ENCODE results near the gene HOXB5.

HOXB5 gene

GRCh38 chr17:48577946-48578615 is 15.5 kb downstream of the HOXB5 start, which contains the start of gene HOXB4:
TSS of gene HOXB4 (minus strand) at chr17:48578350. CDS start at chr17:48578319, 31 bp downstream.
- no peak within 1 kb of the TSS for H3K4me3 ChIP-seq (ENCODE audit: low read depth, low read length)
- no peak for DNase-seq (ENCODE audit: low read depth)

GRCh38 chr17:48577330-48577945 is 16.1 kb downstream of the HOXB5 start:
- TF ChIP-seq CTCF (IDR thresholded peaks at IDR 0.05; ENCODE audit: control insufficient read depth, extremely low read depth, insufficient read depth): no peak
- H3K4me3 ChIP-seq (ENCODE audit: low read depth, low read length): no peak overlapping the region
- DNase-seq (ENCODE audit: low read depth): no peak

More at GRCh38 chr17:48577946-48578615, 15.5 kb downstream of the HOXB5 start, which contains the start of gene HOXB4:
- TF ChIP-seq CTCF (IDR thresholded peaks at IDR 0.05; ENCODE audit: control insufficient read depth, extremely low read depth, insufficient read depth): no peak

GRCh38 chr17:48576479-48577309 is 16.9 kb downstream of the HOXB5 start:
- no peak overlapping the region for H3K4me3 ChIP-seq (ENCODE audit: low read depth, low read length)
- TF ChIP-seq CTCF (IDR thresholded peaks at IDR 0.05; ENCODE audit: control insufficient read depth, extremely low read depth, insufficient read depth): no peak
- no peak for DNase-seq (ENCODE audit: low read depth)

GRCh38 chr17:48575673-48576478 is 17.7 kb downstream of the HOXB5 start:
- no peak for DNase-seq (ENCODE audit: low read depth)
- no peak overlapping the region for H3K4me3 ChIP-seq (ENCODE audit: low read depth, low read length)
- TF ChIP-seq CTCF (IDR thresholded peaks at IDR 0.05; ENCODE audit: control insufficient read depth, extremely low read depth, insufficient read depth): no peak

- H3K4me3 ChIP-seq (ENCODE audit: low read depth, low read length): no peak overlapping the region
- no peak for DNase-seq (ENCODE audit: low read depth)
- no peak for TF ChIP-seq CTCF (IDR thresholded peaks at IDR 0.05; ENCODE audit: control insufficient read depth, extremely low read depth, insufficient read depth)
These were observed 18.5 kb downstream of the HOXB5 start for GRCh38 chr17:48575066-48575582.

GRCh38 chr17:48574505-48575065 is 19.0 kb downstream of the HOXB5 start:
- no peak for DNase-seq (ENCODE audit: low read depth)
- no peak overlapping the region for H3K4me3 ChIP-seq (ENCODE audit: low read depth, low read length)
- no peak for TF ChIP-seq CTCF (IDR thresholded peaks at IDR 0.05; ENCODE audit: control insufficient read depth, extremely low read depth, insufficient read depth)

All from LNCaP clone FGC (cell line).